Jurkat, Clone E6-1 (cell line): ENCODE data around the gene SEC24D.
A peak's percentile ranks its signal among the peaks of the same experiment; 100 is the strongest.

Experiments used
- DNase-seq: peaks from one replicate; pipeline ENCODE4 v3.0.0-alpha.2; 2011; ENCODE audit warnings: low read depth, low spot score
- H3K4me3 ChIP-seq: 2 replicates; pipeline ENCODE4 v1.5.1; 2011; ENCODE audit warnings: mild to moderate bottlenecking, low read length, control low read depth, moderate library complexity

The SEC24D gene

GRCh38 chr4:118739022-118739713 is 96.8 kb downstream of the SEC24D start:
- DNase-seq, result no peak
- no peak overlapping the region for H3K4me3 ChIP-seq

- DNase-seq, result no peak
- H3K4me3 ChIP-seq, result no peak overlapping the region
Observed at GRCh38 chr4:118738090-118738489, 97.8 kb downstream of the SEC24D start.

GRCh38 chr4:118736900-118737299 is 99.0 kb downstream of the SEC24D start:
- no peak for DNase-seq
- H3K4me3 ChIP-seq, result no peak overlapping the region

GRCh38 chr4:118734491-118735205 is 101.3 kb downstream of the SEC24D start:
- no peak for DNase-seq

GRCh38 chr4:118732591-118733330 is 103.2 kb downstream of the SEC24D start:
- no peak overlapping the region for H3K4me3 ChIP-seq
- no peak for DNase-seq

More at GRCh38 chr4:118734491-118735205, 101.3 kb downstream of the SEC24D start:
- no peak overlapping the region for H3K4me3 ChIP-seq

- no peak for DNase-seq
- no peak overlapping the region for H3K4me3 ChIP-seq
Observed at GRCh38 chr4:118730683-118731082, 105.2 kb downstream of the SEC24D start.

- H3K4me3 ChIP-seq, result no peak overlapping the region
- DNase-seq, result peak; percentile 64
Observed at GRCh38 chr4:118729287-118730286, 106.3 kb downstream of the SEC24D start.

- no peak overlapping the region for H3K4me3 ChIP-seq
- no peak for DNase-seq
Observed at GRCh38 chr4:118727360-118727759, 108.6 kb downstream of the SEC24D start.

GRCh38 chr4:118723369-118723768 is 112.6 kb downstream of the SEC24D start:
- H3K4me3 ChIP-seq, result no peak overlapping the region
- DNase-seq, result no peak

GRCh38 chr4:118721752-118722151 is 114.2 kb downstream of the SEC24D start:
- no peak for DNase-seq
- H3K4me3 ChIP-seq, result no peak overlapping the region

- no peak overlapping the region for H3K4me3 ChIP-seq
- DNase-seq, result no peak
Observed at GRCh38 chr4:118718511-118719170, 117.3 kb downstream of the SEC24D start.

- DNase-seq, result no peak
- H3K4me3 ChIP-seq, result no peak overlapping the region
Observed at GRCh38 chr4:118716304-118716703, 119.6 kb downstream of the SEC24D start.

GRCh38 chr4:118714682-118715081 is 121.2 kb downstream of the SEC24D start:
- H3K4me3 ChIP-seq, result no peak overlapping the region
- DNase-seq, result no peak

- no peak for DNase-seq
- H3K4me3 ChIP-seq, result no peak overlapping the region
Observed at GRCh38 chr4:118712872-118713271, 123.1 kb downstream of the SEC24D start.

- DNase-seq, result no peak
Observed at GRCh38 chr4:118711052-118711451, 124.9 kb downstream of the SEC24D start.

GRCh38 chr4:118703118-118703517 is 132.8 kb downstream of the SEC24D start:
- H3K4me3 ChIP-seq, result no peak overlapping the region
- DNase-seq, result no peak

More at GRCh38 chr4:118711052-118711451, 124.9 kb downstream of the SEC24D start:
- H3K4me3 ChIP-seq, result no peak overlapping the region

GRCh38 chr4:118684873-118685811 is 150.8 kb downstream of the SEC24D start, which contains the start of gene METTL14:
Gene METTL14 (plus strand): TSS chr4:118685392. CDS start chr4:118685535, 143 bp downstream.
- peak; percentile 86 for DNase-seq
- peak within 1 kb of the TSS; percentile 78 for H3K4me3 ChIP-seq
